ENCODE measurements around the gene CYTH2.
A peak's percentile ranks its signal among the peaks of the same experiment; 100 is the strongest.
"Not testable (repeated sequence)": the region's sequence is repeated elsewhere in the genome, so short reads cannot be mapped to it uniquely, and the experiment has no call there.

CYTH2 gene

DNA sequence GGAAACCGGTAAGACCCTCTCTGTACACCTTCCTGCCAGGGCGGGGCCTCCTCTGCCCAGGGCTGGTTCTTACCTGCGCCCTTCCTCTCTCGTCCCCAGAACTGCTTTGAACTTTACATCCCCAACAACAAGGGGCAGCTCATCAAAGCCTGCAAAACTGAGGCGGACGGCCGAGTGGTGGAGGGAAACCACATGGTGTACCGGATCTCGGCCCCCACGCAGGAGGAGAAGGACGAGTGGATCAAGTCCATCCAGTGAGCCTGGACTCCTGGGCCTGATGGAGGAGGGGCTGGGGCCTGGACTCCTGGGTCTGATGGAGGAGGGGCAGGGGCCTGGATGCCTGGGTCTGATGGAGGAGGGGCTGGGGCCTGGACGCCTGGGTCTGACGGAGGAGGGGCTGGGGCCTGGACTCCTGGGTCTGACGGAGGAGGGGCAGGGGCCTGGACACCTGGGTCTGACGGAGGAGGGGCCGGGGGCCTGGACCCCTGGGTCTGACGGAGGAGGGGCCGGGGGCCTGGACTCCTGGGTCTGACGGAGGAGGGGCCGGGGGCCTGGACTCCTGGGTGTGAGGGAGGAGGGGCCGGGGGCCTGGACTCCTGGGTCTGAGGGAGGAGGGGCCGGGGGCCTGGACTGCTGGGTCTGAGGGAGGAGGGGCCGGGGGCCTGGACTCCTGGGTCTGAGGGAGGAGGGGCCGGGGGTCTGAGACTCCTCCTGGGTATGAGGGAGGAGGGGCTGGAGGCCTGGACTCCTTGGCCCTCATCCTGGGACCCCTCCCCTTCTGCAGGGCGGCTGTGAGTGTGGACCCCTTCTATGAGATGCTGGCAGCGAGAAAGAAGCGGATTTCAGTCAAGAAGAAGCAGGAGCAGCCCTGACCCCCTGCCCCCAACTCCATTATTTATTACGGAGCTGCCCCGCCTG lies 9.4 kb downstream of the CYTH2 start:
- no peak for DNase-seq

DNA sequence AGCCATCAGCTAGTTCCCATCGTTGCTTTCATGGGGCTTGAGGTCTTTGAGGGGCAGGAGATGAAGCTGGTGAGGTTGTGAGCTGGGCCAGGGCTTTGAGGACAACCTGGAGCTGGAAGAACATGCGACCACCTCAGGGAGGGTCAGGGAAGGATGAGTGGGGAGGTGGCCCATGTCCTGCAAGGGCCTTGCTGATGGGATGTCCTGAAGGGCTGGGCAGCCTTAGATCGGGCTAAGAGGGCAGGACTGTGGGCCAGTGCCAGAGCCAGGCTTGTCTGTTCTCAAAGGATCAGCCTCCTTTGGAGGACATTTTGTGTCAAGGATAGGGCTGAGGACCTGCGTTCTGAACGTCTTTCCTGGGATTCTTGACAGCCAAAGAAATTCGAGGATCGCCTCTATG lies 10.5 kb downstream of the CYTH2 start:
- DNase-seq: no peak

DNA sequence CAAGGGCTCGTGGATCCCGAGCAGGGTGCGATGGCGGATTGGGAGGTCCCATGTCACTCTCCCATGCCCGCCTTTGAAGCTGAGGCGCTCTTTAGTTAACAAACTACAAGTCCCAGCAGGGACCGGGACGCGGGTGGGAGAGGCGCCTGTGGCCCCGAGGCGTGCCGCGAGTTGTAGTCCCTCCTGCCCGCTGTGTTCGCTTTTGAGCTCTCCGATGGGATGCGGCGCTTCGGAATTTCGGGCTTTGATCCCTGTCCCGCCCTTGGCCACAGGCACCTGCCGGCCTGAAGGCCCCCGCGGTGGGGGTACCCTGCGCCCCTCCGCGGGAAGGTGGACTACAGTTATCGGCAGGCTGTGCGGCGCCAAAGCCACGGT lies 11.0 kb downstream of the CYTH2 start:
- DNase-seq: no peak

DNA sequence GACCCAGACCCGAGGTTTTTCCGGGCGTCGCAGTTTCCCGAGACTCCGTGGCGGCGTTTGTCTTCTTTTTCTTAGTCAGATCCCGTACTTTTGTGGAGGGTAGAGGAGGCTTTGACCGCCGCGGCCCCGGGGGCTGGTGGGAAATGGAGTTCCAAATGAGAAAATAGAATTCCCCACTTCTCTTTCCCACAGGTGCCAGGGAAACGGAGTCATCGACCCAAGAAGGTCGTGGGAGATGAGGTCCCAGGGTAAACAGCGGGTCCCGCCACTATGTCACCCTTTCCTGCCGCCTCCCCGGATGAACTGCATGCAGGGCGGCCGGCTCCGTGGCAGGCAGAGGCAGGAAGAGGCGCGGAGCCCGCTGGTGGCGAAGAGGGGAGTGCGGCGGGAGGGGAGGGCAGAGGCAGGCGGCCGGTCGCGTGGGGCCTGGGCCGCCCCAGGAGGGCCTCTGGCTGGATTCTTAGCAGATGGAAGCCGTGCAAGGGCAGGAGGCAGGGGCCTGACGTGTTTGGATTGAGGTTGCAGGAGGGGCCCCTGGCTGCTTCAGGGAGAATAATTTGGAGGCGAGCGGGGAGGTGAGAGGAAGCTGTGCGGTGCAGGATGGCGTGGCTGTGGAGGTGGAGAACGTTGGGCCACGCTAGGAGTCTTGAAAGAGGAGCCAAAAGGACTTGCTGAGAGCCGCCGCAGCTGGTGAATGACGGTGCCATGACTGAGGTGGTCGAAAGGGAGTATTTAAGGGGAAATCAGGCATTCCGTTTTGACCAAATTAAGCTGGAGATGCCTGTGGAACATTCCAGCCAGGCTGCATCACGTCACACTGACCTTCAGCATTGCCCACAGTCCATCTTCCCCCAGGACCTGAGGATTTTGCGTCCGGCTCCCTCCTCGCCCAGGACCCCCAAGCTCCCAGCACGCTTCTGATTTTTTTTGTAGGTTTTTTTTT lies 11.7 kb downstream of the CYTH2 start:
- no peak for DNase-seq

DNA sequence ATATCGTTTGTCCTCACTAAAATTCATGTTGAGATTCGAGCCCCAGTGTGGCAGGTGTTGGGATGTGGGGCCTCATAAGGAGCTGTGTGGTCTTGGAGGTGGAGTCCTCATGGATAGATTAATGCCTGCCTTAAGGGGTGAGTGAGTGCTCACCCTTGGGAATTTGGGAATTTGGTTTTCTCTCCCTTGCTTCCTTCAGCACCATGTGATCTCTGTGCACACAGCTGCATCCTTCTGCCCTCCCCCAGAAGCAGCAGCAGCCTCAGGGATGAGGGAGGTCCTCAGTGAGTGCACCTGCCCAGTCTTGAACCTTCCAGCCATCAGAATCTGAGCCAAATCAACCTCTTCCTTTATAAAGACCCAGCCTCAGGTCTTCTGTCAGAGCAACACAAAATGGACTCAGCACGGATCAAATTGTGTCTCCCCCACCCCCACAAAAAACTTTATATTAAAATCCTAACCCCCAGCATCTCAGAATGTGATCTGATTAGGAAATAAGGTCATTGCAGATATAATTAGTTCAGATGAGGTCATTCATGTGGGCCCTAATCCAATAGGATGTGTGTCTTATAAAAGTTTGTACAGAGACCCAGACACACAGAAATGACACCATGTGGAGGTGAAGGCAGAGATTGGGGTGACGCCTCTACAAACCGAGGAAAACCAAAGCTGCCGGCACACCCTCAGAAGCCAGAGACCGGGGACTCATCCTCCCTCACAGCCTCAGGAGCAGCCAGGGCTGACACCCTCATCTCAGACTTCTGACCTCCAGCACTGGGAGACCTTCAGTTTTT lies 12.9 kb downstream of the CYTH2 start:
- no peak for DNase-seq

DNA sequence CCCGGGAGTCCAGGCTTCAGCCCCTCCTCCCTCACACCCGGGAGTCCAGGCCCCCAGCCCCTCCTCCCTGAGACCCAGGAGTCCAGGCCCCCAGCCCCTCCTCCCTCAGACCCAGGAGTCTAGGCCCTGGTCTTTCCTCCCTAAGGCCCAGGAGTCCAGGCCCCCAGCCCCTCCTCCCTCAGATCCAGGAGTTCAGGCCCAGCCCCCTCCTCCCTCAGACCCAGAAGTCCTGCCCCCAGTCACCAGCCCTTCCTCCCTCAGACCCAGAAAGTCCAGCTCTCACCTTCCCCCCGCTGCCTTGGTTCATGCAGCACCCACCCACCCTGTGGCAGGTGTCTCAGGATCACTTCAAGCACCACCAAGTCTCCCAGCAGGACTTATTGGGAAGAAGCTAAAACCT lies 14.1 kb downstream of the CYTH2 start:
- DNase-seq: no peak

DNA sequence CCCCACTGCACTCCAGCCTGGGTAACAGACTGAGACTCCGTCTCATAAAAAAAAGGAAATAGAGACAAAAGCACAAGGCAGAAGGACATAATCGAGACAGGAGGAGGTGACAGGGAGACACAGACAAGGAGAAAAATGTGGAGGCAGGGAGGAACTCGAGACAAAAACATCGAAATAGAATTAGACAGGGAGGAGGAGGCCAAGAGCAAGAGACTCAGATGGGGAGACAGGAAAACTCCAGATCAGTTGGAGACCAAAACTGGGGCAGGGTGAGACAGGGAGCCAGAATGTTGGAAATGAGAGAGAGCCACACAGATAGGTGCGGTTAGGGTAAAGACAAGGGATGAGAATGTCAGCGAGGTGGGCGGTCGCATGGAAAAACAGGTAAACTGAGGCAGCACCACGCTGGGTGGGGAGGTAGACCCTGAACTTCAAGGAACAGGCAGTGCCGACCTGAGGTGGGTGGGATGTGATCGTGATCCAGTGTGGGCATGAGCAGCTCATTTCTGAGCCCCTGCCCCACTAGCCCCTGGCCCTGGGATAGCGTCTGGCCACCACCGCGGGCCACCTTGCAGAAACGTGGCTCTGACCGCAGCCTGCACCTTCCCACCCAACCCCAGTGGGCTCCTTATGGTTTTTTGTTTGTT lies 15.2 kb downstream of the CYTH2 start:
- DNase-seq: no peak

DNA sequence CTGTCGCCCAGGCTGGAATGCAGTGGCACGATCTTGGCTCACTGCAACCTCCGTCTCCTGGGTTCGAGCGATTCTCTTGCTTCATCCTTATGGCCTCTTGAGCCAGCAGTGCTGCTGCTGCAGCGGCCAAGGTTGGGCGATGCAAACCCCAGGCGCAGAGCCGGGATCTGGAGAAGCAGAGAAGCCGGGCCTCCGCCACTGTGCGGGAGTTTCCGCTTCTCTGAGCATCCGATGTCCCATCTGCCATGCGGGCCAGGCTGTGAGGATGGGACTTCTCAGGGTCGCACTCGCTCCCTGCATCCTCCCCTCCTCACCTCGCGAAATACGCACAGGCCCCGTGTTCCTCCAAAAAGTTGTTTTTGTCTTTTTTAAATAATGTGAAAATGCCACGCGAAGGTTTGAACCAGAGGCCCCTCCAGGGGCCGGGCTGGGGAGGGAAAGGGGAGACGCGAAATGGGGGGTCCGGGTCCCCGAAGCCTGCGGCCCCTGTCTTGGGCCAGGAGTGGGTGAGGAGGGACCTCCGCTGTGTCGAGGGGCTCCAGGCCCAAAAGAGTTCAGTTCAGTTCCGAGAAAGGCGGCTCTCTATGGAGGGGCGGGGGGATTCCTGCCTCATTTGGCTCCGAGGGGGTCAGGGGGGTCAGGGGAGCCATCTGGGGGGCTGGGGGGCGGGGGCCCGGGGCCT lies 15.9 kb downstream of the CYTH2 start:
- DNase-seq: no peak

DNA sequence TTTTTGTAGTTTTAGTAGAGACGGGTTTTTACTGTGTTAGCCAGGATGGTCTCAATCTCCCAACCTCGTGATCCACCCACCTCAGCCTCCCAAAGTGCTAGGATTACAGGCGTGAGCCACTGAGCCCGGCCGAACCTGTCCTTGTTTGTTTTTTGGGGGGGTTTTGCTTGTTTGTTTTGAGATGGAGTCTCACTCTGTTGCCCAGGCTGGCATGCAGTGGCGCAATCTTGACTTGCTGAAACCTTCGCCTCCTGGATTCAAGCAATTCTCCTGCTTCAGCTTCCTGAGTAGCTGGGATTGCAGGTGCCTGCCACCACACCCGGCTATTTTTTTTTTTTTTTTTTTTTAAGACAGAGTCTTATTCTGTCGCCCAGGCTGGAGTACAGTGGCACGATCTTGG lies 17.5 kb downstream of the CYTH2 start:
- not testable (repeated sequence) for DNase-seq

DNA sequence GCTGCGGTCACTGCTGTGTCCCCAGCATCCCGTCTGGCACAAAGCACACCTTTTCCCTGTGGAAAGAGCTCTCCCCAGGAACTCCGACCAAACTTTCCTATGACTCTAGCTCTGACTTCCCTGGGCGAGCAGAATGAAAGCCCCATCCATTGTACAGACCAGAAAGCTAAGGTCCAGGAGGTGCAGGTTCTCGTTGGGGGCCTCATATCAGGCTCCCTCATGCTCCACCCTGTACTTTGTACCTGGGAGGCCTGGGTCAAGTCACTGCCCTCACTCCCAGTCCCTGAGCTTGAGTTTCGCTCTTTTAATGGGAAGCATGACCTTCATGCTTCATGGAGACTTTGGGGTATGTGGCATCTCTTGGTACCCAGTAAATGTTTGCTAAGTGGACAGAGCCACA lies 18.4 kb downstream of the CYTH2 start:
- DNase-seq: no peak

DNA sequence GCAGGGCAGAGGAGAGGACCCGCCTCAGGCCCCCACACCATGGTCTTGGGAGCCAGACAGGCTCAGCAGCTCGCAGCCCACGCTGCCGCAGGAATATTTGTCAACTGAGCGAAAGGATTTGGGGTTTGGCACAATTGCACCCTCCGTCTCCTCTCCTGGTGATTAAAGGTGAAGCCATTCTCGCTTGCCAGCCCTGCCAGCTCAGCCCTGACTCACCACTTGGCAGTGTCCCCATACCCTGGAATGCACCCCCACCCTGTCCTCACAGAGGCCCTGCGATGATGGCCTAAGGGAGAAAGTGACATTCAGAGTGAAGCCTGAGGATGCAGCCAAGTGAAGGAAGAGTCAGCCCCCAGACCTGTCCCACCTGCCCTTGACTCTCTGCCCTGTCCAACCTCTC lies 18.8 kb downstream of the CYTH2 start:
- peak; percentile 88 for DNase-seq

DNA sequence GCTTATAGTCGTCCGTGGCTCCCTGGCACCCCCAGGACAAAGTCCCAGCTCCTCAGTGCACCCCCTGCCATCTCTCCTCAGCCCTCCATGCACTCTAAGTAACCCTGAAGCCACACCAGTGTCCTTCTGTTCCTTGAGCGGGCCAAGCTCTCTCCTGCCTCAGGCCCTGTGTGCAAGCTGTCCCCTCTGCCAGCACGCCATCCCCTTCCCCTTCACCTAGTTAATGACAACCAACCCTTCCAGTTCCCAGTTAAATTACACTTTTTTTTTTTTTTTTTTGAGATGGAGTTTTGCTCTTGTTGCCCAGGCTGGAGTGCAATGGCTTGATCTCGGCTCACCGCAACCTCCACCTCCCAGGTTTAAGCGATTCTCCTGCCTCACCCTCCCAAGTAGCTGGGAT lies 19.3 kb downstream of the CYTH2 start:
- not testable (repeated sequence) for DNase-seq

DNA sequence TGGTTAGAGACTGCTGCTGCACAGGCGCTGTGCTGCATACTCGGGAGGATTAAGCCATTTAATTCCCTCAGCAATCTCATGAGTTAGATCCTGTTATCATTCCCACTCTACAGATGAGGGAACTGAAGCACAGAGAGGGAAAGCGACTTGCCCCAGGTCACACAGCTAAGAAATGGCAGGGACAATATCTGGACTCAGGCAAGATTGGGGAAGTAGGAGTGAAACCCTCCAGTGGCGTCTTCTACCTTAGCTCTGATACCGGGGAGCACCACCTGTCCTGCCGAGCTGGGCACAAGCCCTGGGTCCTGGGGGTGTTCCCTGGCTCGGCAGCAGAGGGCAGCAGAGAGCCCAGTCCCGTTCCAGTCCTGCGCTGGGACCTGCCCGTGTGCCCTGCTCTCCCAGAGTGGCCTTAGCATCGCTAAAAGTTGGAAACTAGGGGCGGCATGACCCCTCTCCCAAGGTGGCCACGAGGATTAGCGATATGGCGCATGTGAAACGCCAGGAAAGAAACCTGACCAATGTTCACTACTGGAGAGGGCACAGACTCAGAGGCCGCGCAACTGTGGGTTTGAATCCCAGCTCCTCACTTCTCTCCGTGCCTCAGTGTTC lies 20.5 kb downstream of the CYTH2 start:
- DNase-seq: peak; percentile 47

DNA sequence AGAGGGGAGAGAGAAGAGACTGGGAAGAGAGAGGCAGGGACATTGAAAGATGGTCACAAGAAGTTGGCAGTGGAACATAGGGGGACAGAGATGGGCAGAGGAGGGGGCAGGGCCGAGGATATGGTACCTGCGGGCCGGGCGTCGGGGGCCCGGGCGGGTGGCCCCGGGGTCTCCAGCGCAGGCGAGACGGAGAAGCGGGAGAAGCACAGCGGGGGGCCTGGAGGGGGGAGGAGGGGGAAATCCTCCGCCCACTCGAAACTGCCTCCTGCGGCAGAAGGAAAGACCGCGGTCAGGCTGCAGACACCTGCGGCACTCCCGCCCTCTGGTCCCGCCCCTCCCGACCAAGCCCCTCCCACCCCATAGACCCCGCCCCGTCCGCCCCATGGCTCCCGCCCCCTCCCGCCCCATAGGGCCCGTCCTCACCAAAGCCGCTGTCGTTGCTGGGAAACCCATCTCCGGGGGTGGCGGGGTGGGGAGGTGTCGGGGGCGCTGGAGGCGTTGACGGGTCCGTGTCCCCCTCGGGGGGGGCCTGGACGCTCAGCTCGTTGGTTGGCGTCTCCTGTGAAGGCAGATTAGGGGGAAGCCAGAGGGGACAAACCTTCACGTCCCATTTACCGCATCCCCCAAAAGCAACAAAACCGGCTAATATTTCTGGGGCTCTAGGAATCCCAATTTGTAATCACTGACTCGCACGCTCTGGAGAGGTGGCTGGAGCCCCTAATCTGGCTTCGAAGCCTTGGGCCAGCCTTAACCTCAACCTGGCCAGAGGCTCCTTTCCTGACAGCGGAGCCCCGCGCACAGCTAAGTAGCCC lies 22.0 kb downstream of the CYTH2 start:
- DNase-seq: no peak

DNA sequence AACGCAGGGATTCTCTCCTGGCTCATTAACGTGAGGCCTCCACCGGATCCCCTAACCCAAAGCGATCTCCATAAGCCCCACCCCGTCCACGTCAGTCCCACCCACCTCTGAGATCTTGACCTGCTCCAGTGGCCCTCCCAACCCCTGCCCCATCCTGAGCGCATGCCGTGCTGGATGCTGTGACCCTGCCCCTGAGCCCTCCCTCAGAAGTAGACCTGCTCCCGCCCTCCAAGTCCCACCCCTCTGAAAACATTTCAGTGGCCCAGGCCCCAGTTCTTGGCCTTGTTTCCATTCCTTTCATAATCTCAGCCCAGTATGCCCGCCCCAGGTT lies 22.6 kb downstream of the CYTH2 start:
- no peak for DNase-seq

DNA sequence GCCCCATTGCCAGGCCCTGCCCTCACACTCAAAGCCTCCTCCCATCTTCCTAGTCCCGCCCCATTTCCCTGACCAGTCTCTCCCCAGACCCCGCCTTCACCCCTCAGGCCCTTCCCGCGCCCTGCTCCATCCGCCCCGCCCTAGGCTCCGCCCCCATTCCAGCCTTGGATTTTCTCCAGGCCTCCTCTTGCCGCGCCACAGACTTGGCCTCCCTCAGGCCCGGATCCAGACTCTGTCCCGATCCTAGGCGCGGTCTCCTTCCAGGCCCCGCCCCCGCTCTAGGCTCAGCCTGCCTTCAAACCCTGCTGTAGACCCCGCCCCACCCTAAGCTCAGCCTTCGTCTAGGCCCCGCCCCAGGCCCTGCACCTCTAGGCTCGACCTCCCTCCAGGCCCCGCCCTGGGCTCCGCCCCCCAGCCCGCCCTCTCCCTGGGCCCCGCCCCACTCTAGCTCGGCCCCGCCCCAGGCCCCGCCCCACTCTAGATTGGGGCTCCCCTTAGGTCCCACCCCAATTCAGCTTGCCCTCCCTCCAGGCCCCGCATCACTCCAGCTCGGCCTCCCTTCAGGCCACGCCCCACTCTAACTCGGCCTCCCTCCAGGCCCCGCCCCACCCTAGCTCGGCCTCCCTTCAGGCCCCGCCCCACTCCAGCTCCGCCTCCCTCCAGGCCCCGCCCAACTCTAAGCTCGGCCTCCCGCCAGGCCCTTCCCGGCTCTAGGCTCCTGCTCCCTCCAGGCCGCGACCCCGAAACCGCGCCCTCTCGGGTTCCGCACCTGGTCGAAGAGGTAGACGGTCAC lies 24.0 kb downstream of the CYTH2 start:
- DNase-seq: peak; percentile 98

DNA sequence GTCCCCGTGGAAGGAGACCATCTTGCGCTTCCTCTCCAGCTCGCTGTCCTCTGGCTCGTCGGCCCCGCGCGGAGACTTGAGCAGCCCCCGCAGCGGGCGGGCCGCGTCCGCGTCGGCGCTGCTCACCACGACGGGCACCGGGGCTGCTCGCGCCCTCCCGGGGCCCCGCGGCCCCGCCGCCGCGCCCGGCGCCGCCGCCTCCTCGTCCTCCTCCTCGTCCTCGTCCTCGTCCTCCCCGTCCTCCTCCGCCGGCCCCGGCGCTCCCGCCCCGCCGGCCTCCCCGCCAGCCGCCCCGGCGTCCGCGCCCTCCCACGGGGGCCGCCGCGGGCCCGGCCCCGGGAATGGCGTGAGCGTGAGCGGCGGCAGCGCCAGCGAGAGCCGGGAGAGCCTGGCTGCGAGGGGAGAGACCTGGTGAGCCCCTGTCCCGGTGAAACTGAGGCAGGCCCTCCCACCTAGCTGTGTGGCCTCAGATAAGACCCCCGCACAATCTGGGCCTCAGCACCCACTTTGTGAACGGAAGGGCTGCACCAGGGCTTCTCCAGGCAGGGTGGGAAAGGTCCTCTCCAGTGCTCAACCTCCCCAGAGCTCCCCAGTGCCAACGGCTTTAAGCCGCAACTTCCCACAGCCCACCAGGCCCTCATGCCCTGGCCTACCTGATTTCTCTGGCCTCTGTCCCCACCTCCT lies 24.7 kb downstream of the CYTH2 start:
- no peak for DNase-seq

DNA sequence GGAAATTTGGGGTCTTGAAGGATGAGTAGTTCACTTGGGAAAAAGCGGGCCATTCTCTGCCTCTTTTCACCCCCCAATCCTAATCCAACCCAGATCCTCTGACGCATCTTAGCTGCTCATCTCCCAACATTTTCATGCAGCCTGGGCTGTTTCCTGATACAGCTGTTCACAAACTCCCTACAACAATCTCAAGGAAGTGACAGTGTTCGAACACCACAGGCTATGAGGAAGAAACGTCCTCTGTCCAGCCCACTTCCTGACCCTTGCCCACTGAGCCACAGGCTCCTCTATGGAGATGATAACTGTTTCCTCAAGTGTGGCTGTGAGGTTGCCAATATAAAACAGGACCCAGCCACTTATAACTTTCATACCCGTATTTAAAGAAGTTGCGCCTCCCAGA lies 26.2 kb downstream of the CYTH2 start:
- DNase-seq: no peak
